ENCODE data around the gene NPDC1. TPM values are rescaled to one million over a fixed set of nuclear protein-coding genes. Genes with fewer than 3 reads are reported as not detected.

NPDC1 gene
- total RNA-seq, 2 donors from 2014 or later, result 49.7 to 57.8 TPM

DNA sequence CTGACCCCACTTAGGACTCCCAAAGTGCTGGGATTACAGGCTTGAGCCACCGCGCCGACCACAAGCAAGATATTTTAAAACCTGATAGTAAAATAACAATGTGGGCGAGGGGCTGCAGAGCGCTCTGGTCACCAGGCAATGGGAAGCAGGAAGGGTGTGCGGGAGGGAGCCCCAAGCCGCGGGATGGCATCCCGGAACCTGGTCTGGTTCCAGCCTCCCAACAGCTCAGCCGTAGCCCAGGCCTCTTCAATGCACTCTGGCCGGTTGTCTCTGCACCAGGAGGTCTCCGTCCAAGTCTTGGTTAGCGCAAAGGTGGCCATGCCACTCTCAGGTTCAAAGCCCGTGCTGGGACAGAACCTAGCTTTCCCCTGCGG is 30.6 kb upstream of the NPDC1 start:
- Histone ChIP-seq H3K4me1 (peaks cover 0 to 24% of the 10 kb centered on the region in 2 donors), H3K27ac (peak overlapping the region; percentile 80), H3K27me3 (no peaks in the 10 kb centered on the region), H3K4me3 (peak overlapping the region; percentile 70 to 74), H3K36me3 (peaks cover 24% of the 10 kb centered on the region), H3K9me3 (no peaks in the 10 kb centered on the region)
- no peak for TF ChIP-seq CTCF (IDR thresholded peaks at IDR 0.05)
- DNase-seq (ENCODE audit: low spot score), result no peak

- H3K27me3 ChIP-seq, result no peaks in the 10 kb centered on the region
These were observed 29.3 kb upstream of the NPDC1 start for GRCh38 chr9:137075275-137075775.

GRCh38 chr9:137074657-137075274 is 28.8 kb upstream of the NPDC1 start:
- H3K4me3 ChIP-seq, result no peak overlapping the region
- H3K36me3 ChIP-seq, result peaks cover 8% of the 10 kb centered on the region
- TF ChIP-seq CTCF (IDR thresholded peaks at IDR 0.05), result no peak
- no peak for DNase-seq (ENCODE audit: low spot score)
- H3K27me3 ChIP-seq, result no peaks in the 10 kb centered on the region
- peaks cover 0 to 35% of the 10 kb centered on the region in 2 donors for H3K4me1 ChIP-seq
- H3K9me3 ChIP-seq, result no peaks in the 10 kb centered on the region
- no peak overlapping the region for H3K27ac ChIP-seq

More at GRCh38 chr9:137075275-137075775, 29.3 kb upstream of the NPDC1 start:
- TF ChIP-seq CTCF (IDR thresholded peaks at IDR 0.05), result no peak
- no peak overlapping the region for H3K4me3 ChIP-seq
- H3K36me3 ChIP-seq, result peaks cover 13% of the 10 kb centered on the region
- H3K4me1 ChIP-seq, result peaks cover 0 to 35% of the 10 kb centered on the region in 2 donors
- no peaks in the 10 kb centered on the region for H3K9me3 ChIP-seq
- no peak overlapping the region for H3K27ac ChIP-seq
- DNase-seq (ENCODE audit: low spot score), result no peak

- no peak overlapping the region for H3K4me3 ChIP-seq
- no peak overlapping the region for H3K27ac ChIP-seq
- H3K27me3 ChIP-seq, result no peaks in the 10 kb centered on the region
- H3K9me3 ChIP-seq, result no peaks in the 10 kb centered on the region
- no peak for DNase-seq (ENCODE audit: low spot score)
- H3K4me1 ChIP-seq, result peaks cover 0 to 30% of the 10 kb centered on the region in 2 donors
- TF ChIP-seq CTCF (IDR thresholded peaks at IDR 0.05), result no peak
- peaks cover under 1% of the 10 kb centered on the region for H3K36me3 ChIP-seq
These were observed 28.0 kb upstream of the NPDC1 start for GRCh38 chr9:137073992-137074399.

- Histone ChIP-seq H3K27ac (peak overlapping the region; percentile 73 to 78), H3K36me3 (no peaks in the 10 kb centered on the region), H3K4me1 (peaks cover 0 to 11% of the 10 kb centered on the region in 2 donors), H3K9me3 (no peaks in the 10 kb centered on the region), H3K4me3 (peak overlapping the region in 1 of 2 donors; percentile 50), H3K27me3 (peaks cover 0 to 3% of the 10 kb centered on the region in 2 donors)
- no peak for TF ChIP-seq CTCF (IDR thresholded peaks at IDR 0.05)
- no peak for DNase-seq (ENCODE audit: low spot score)
These were observed 25.3 kb upstream of the NPDC1 start for GRCh38 chr9:137071282-137071681.

DNA sequence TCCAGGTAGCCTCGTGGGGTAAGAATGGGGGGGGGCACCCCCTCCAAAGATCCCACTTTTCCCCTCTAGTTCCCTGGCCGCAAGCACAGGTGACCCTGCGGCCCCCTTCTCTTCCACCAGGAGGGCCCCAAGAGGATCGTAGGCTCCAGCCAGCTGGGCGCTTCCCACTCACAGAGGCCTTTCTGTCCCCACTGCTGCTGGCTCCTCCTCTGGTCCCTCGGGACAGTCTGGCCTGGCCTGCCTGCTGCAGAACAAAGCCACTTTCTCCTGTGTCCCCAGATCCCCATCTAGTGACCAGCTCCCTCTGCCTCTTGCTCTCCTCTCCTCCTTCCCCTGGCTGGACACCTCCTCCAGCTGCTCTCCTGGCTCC is 24.9 kb upstream of the NPDC1 start:
- peak overlapping the region; percentile 73 to 78 for H3K27ac ChIP-seq
- TF ChIP-seq CTCF (IDR thresholded peaks at IDR 0.05), result no peak
- H3K4me3 ChIP-seq, result peak overlapping the region; percentile 29 to 50
- peaks cover 0 to 3% of the 10 kb centered on the region in 2 donors for H3K27me3 ChIP-seq
- H3K36me3 ChIP-seq, result no peaks in the 10 kb centered on the region
- no peak for DNase-seq (ENCODE audit: low spot score)
- no peaks in the 10 kb centered on the region for H3K9me3 ChIP-seq
- H3K4me1 ChIP-seq, result peaks cover 0 to 11% of the 10 kb centered on the region in 2 donors

Data from right atrium auricular region (tissue), 2 donors.